GM19468 (cell line): ENCODE results near the gene PNPLA7.
"Not testable (repeated sequence)": the region's sequence is repeated elsewhere in the genome, so short reads cannot be mapped to it uniquely, and the experiment has no call there.

ENCODE experiments used
- ATAC-seq: cut with Tn5 transposase; IDR thresholded peaks from one replicate; pipeline ENCODE4 v1.9.1; 2021; ENCODE audit warnings: mild to moderate bottlenecking, moderate library complexity, moderate number of reproducible peaks; ENCODE audit not compliant: unreplicated experiment; ENCODE audit errors: extremely low read depth

Gene PNPLA7

DNA sequence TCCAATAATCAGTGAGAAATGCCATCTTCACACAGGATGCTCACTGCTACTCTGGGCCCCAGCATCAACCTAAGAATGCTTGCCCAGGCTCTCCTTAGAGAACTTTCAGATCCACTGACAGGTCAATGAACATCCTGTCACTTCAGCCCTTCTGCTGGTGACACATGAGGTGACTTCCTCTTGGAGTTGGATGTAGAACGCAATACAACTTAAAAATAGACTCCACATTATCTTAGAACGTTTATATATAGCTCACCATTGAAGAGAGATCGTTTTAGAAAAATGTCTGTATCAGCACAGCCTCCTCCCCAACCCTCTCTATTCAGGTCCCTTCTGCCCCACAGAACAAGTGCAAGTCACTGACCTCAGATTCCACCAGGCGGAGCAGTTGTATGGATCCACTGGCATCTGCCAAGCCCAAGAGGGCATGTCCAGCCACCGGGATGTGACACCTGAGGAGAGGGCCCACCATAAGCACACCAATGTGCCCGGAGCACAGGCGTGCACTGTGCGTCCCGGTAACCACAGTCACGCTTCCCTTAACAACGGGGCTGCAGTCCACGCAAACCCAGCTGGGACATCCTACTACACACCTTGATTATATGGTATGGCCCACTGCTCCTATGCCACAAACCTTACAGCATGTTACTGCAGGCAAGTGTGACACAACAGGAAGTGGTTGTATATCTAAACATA lies 25.7 kb upstream of the PNPLA7 start:
- no peak for ATAC-seq

DNA sequence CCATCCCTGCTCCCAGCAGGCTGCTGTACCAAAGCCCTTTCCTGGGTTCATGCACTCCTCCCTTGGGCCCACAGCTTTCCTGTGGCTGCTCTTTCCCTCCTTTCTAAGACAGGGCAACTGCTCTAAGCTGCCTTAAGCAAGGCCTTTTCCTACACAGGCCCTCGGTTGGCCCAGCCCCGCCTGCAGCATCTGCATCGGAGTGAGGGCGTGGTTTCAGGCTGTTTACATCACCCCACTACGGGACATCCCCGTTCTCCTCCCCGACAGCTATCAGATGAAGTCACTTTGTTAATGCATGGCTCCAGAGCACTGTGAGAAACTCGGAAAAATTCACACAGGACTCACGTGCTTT lies 25.1 kb upstream of the PNPLA7 start:
- no peak for ATAC-seq

DNA sequence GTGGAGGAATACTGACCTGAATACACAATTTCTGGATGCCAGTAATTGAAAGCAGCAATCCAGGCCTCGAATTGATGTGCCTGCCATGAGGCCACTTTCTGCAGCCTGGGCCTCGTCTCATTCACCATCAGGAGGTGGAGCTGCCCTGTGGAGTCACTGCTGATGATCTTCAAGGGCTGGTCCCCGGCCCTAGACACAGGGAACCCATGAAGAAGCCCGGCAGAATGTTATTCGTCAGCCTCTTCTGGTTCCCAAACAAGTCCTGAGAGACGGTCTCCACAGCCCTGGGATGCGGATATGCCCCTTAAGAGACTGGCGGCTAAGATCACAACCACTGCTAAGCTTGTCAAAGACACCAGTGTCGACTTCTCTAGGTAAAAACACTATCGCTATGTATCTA lies 24.0 kb upstream of the PNPLA7 start:
- ATAC-seq = no peak

DNA sequence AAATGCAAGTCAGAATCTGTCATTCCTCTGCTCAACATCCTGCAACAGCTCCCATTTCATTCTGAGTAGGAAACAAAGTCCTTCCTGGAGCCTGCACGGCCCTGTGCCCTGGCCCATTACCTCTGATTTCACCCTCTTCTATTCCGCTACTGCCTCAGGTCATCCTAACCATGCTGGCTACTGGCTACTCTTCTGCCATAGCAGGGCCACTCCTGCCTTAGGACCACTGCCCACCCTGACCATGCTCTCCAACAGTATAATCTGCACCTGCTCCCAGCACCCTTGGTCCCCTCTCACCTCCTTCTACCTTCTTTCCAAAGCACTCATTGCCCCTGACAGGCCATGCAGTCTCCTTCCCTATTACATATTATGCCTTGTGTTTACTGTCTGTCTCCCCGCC lies 20.4 kb upstream of the PNPLA7 start:
- no peak for ATAC-seq

DNA sequence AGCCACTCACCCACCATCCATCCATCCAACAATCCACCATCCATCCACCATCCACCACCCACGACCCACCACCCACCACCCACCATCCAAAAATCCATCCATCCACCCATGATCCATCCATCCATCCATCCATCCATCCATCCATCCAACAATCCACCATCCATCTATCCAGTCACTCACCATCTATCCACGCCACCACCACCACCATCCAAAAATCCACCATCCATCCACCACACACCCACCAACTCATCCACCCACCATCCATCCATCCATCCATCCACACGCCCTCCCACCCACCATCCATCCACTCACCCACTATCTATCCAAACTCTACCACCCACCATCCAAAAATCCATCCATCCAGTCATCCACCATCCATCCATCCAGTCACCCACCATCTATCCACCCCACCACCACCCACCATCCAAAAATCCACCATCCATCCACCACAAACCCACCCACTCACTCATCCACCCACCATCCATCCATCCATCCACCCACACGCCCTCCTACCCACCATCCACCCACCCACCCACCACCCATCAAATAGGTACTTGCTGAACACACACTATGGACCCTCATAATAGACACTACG lies 19.5 kb upstream of the PNPLA7 start:
- ATAC-seq = no peak

DNA sequence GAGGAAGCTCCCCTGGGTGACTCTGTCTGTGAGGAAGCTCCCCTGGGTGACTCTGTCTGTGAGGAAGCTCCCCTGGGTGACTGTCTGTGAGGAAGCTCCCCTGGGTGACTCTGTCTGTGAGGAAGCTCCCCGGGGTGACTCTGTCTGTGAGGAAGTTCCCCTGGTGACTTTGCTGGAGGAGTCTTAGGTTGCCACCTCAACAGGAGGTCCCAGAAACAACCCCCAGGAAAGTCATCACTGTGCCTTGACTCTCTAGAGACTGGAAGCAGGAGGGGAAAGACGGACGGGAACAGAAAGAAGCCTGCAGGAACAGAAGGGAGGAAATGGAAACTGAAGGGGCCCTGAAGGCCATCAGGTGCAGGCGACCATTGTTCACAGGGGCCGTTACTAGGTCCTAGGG lies 18.2 kb upstream of the PNPLA7 start:
- not testable (repeated sequence) for ATAC-seq

- no peak for ATAC-seq
Measured at GRCh38 chr9:137564817-137565411, 14.7 kb upstream of the PNPLA7 start.

GRCh38 chr9:137564134-137564533 lies 13.9 kb upstream of the PNPLA7 start:
- no peak for ATAC-seq

DNA sequence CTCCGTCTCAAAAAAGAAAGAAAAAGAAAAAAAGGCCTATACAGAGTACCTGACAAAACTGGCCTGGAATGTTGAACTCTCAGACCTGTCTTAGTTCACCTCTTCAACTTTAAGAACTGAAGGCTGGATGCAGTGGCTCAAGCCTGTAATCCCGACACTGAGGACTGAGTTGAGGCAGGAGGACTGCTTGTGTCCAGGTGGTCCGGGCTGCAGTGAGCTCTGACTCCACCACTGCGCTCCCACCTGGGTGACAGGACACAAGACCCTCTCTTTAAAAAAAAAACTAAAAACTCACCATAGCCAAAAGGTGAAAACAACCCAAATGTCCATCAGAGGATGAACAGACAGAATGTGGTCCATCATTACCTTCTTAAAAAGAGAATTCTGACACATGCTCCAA lies 7.9 kb upstream of the PNPLA7 start:
- no peak for ATAC-seq

- ATAC-seq = no peak
Measured at GRCh38 chr9:137556069-137556838, 6.1 kb upstream of the PNPLA7 start.

- ATAC-seq = no peak
Measured at GRCh38 chr9:137555179-137555578, 5.0 kb upstream of the PNPLA7 start.

DNA sequence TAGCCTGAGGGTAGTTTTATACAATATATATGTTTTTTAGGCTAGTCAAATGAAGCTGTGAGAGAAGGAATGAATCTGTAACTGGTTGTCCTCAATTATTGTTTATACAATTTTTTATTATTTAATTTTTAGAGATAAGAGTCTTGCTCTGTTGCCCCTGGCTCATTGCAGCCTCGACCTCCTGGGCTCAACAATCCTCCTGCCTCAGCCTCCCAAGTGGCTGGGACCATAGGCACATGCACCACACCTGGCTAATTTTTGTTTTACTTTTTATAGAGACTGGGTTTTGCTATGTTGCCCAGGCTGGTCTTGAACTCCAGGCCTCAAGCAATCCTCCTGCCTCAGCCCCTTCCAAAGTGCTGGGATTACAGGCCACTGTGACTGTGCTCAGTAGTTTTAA lies 4.1 kb upstream of the PNPLA7 start:
- ATAC-seq = no peak

DNA sequence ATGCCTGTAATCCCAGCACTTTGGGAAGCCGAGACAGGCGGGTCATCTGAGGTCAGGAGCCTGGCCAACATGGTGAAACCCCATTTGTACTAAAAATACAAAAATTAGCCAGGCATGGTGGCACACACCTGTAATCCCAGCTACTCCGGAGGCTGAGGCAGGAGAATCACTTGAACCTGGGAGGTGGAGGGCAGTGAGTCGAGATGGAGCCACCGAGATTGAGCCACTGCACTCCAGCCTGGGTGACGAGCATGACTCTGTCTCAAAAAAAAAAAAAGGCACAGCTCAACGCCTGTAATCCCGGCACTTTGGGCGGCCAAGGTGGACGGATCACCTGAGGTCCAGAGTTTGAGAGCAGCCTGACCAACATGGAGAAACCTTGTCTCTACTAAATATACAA lies 3.5 kb upstream of the PNPLA7 start:
- ATAC-seq = not testable (repeated sequence)

DNA sequence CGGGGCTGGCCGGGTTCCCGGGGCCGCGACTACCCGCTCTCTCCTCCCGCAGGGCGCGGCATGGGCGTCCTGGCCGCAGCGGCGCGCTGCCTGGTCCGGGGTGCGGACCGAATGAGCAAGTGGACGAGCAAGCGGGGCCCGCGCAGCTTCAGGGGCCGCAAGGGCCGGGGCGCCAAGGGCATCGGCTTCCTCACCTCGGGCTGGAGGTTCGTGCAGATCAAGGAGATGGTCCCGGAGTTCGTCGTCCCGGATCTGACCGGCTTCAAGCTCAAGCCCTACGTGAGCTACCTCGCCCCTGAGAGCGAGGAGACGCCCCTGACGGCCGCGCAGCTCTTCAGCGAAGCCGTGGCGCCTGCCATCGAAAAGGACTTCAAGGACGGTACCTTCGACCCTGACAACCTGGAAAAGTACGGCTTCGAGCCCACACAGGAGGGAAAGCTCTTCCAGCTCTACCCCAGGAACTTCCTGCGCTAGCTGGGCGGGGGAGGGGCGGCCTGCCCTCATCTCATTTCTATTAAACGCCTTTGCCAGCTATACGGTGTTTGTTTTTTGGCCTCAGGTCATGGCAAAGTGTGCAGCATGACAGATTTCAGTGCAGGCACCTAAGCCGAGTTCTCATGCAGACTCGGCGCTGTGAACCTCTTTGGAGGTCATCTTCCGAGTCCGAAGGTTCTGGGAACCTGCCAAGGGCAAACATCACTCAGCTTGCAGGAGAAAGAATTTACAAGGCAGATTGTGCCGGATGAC lies 2.0 kb upstream of the PNPLA7 start:
- peak; percentile 7 for ATAC-seq

DNA sequence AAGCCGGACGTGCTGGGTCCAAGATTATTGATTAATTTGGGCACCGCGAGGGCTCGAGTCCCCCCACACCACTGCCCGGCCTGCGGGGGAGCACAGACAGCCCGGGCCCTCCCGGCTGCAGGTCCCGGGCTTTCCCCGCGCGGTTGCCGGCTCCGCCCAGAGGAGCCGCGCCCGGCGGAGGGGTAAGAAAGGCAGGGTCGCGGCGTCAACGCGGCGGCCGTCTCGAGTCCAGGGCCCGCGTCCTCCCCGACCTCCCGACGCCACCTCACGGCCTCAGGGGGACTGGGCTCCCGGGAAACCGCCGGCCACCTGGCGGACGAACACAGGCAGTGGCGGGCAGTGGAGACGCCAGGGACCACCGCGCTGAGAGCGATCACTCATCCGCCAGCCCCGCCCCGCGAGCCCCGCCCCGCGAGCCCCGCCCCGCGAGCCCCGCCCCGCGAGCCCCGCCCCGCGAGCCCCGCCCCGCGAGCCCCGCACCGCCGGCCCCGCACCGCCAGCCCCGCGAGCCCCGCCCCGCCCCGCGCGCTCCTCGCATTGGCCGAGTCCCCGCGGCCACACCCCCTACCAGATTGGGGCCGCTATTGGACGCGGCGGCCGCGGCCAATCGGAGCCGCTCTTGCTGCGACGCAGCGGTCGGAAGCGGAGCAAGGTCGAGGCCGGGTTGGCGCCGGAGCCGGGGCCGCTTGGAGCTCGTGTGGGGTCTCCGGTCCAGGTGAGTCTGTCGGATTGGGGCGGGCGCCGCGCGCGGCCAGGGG lies 1.2 kb upstream of the PNPLA7 start, which contains the start of gene MRPL41:
Gene MRPL41, plus strand, starts transcription at position 616 of the 758 bp plus-strand sequence. CDS start 203 bp downstream, outside the sequence.
- peak; percentile 54 for ATAC-seq

- ATAC-seq = not testable (repeated sequence)
Measured at GRCh38 chr9:137550958-137551263, 709 bp upstream of the PNPLA7 start.

DNA sequence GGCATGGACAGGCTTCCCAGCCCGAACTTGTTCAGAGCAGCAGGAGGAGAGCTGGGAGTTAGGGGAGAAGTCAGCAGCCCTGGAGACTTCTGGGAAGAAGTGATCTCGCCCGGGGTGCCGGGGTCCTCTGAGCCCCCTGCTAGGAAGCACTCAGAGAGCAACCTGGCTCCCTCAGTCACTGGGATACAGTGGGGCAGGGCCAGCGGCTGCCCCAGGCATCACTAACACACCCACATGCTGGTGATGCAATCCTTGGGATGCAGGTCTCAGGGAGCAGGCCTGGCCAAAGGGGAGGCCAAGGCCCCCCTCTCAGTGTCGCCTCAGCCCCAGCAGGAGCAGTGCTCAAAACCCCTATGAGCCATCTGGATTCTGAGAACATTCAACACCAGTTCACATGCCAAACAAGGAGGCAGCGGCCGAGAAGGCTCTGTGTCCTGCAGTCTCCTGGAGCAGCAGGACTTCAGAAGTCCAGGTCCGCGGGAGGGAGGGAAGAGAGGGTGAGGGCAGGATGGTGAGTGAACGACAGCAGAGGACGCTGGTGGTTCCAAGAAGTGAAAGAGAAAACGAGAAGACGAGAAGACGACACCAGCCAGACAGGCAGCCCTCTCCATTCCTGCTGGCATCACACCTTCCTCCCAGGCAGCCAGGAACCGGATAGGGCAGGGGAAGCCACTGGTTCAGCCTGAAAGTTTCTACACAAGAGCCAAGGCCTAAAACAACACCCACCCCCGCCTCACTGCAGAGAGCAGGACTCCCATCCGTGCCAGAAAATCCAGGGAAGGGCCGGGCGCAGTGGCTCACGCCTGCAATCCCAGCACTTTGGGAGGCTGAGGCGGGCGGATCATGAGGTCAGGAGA lies 2.3 kb downstream of the PNPLA7 start:
- no peak for ATAC-seq

- no peak for ATAC-seq
Measured at GRCh38 chr9:137545123-137545522, 5.1 kb downstream of the PNPLA7 start.
